Suprapubic skin (tissue), 3 donors: ENCODE measurements around the gene CCDC188.

ENCODE experiments used
- POLR2A ChIP-seq, 2 donors: fragments of 450-650 bp; IDR thresholded peaks; one replicate each; pipeline ENCODE4 v1.6.1; 2017; ENCODE audit warnings: antibody characterized with exemption in 2 of 2, mild to moderate bottlenecking in 2 of 2, moderate library complexity in 2 of 2
- TF ChIP-seq, protein P1 (sequence below), 2 donors: fragments of 200-600 bp in 1 of 2; fragments of 450-650 bp in 1 of 2; sonication (generic) in 1 of 2; IDR thresholded peaks; one replicate each; pipeline ENCODE4 v1.5.1; 2016 to 2019; ENCODE audit warnings: antibody characterized with exemption in 2 of 2, mild to moderate bottlenecking in 1 of 2, moderate library complexity in 1 of 2

GRCh38 chr22:20154602-20155187, 3.8 kb upstream of the CCDC188 start:
- TF ChIP-seq, protein P1, sequence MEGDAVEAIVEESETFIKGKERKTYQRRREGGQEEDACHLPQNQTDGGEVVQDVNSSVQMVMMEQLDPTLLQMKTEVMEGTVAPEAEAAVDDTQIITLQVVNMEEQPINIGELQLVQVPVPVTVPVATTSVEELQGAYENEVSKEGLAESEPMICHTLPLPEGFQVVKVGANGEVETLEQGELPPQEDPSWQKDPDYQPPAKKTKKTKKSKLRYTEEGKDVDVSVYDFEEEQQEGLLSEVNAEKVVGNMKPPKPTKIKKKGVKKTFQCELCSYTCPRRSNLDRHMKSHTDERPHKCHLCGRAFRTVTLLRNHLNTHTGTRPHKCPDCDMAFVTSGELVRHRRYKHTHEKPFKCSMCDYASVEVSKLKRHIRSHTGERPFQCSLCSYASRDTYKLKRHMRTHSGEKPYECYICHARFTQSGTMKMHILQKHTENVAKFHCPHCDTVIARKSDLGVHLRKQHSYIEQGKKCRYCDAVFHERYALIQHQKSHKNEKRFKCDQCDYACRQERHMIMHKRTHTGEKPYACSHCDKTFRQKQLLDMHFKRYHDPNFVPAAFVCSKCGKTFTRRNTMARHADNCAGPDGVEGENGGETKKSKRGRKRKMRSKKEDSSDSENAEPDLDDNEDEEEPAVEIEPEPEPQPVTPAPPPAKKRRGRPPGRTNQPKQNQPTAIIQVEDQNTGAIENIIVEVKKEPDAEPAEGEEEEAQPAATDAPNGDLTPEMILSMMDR (IDR thresholded peaks at IDR 0.05) = no peak
- no peak for TF ChIP-seq POLR2A (IDR thresholded peaks at IDR 0.05)
